Activated CD4-positive, CD25-positive, alpha-beta regulatory T cell treated with anti-CD3 and anti-CD28 coated beads, Interleukin-2, amount 50 U/mL, for 16 hours (primary cell): ENCODE results near the gene IFI27.

ENCODE experiments used
- DNase-seq: peaks from one replicate; pipeline ENCODE4 v3.0.0-alpha.2; 2020; ENCODE audit warnings: low read depth, low spot score

Gene IFI27

GRCh38 chr14:94124582-94125377 is 14.2 kb downstream of the IFI27 start:
- no peak for DNase-seq

- no peak for DNase-seq
Measured at GRCh38 chr14:94125659-94126418, 15.3 kb downstream of the IFI27 start.

GRCh38 chr14:94126419-94126677 is 15.8 kb downstream of the IFI27 start:
- DNase-seq = no peak

- no peak for DNase-seq
Measured at GRCh38 chr14:94126800-94127199, 16.3 kb downstream of the IFI27 start.

GRCh38 chr14:94127330-94127729 is 16.8 kb downstream of the IFI27 start:
- DNase-seq = no peak

- DNase-seq = no peak
Measured at GRCh38 chr14:94128216-94128839, 17.8 kb downstream of the IFI27 start.

- DNase-seq = peak; percentile 31
Measured at GRCh38 chr14:94129111-94129757, 18.7 kb downstream of the IFI27 start, which contains the start of gene IFI27L2. Gene IFI27L2 (minus strand): TSS chr14:94129604. CDS start chr14:94129564, 40 bp downstream.

- no peak for DNase-seq
Measured at GRCh38 chr14:94129758-94130414, 19.4 kb downstream of the IFI27 start.

- DNase-seq = peak; percentile 44
Measured at GRCh38 chr14:94132285-94132887, 21.9 kb downstream of the IFI27 start.

- no peak for DNase-seq
Measured at GRCh38 chr14:94135476-94135875, 24.9 kb downstream of the IFI27 start.

- peak; percentile 66 for DNase-seq
Measured at GRCh38 chr14:94136575-94137331, 26.2 kb downstream of the IFI27 start.

GRCh38 chr14:94138251-94138650 is 27.7 kb downstream of the IFI27 start:
- no peak for DNase-seq

GRCh38 chr14:94139006-94139405 is 28.5 kb downstream of the IFI27 start:
- DNase-seq = no peak

GRCh38 chr14:94139421-94139820 is 28.9 kb downstream of the IFI27 start:
- no peak for DNase-seq

GRCh38 chr14:94142247-94142646 is 31.7 kb downstream of the IFI27 start:
- DNase-seq = no peak

- DNase-seq = no peak
Measured at GRCh38 chr14:94142836-94143235, 32.3 kb downstream of the IFI27 start.

- no peak for DNase-seq
Measured at GRCh38 chr14:94143239-94143638, 32.7 kb downstream of the IFI27 start.

- no peak for DNase-seq
Measured at GRCh38 chr14:94143711-94144110, 33.2 kb downstream of the IFI27 start.

- no peak for DNase-seq
Measured at GRCh38 chr14:94144765-94145164, 34.2 kb downstream of the IFI27 start.

- no peak for DNase-seq
Measured at GRCh38 chr14:94145902-94146527, 35.5 kb downstream of the IFI27 start.
